ENCODE data around the gene NLE1.
"Not testable (repeated sequence)": the region's sequence is repeated elsewhere in the genome, so short reads cannot be mapped to it uniquely, and the experiment has no call there.

The NLE1 gene

GRCh38 chr17:35141681-35142466 is at the start of gene NLE1:
NLE1 (minus strand) TSS chr17:35142303; CDS start chr17:35142275, 28 bp downstream.
- peak; percentile 77 to 91 (median 85) for DNase-seq

DNA sequence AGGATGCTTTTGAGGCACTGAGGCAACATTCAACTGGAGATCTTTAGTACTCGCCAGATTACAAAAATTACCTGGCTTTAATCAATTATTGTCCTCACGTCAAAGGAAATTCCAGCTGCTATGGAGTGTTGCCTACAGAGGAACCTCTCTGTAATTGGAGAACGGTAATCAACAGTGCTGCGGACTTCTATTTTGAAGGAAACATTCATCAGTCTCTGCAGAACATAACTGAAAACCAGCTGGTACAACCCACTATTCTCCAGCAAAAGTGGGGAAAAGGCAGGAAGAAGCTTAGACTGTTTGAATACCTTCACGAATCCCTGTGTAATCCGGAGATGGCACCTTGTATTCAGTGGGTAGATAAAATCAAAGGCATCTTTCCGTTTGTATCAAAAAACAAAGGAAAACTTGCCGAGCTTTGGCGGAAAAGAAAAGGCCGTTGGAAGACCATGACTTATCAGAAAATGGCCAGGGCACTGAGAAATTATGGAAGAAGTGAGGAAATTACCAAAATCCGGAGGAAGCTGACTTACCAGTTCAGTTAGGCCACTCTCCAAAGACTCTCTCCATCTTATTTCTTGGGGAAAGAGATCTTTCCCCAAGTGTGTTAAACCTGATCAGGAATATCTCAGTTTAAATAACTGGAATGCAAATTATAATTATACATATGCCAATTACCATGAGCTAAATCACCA is 49.0 kb upstream of the NLE1 start:
- no peak for DNase-seq

DNA sequence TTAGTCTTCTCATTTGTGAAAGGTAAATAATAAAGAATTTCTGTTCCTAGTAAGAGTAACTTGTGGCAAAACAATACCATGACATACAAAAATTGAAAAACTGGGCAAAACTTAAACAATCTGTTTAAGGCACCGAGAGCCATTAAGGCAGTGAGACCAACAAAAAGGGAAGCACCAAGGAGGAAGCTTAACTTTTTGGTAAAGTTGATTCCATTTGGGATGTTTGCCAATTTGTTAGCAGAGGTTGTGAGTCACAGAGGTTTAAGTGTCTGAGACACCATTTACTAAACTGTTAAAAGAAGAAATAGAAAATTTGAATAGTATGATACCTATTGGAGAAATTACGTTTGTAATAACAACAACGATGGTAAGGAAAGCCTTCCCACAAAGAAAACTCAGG is 47.2 kb upstream of the NLE1 start:
- DNase-seq: peak; percentile 80 to 94 (median 93)

GRCh38 chr17:35188111-35188510 is 46.0 kb upstream of the NLE1 start:
- DNase-seq: peak; percentile 62 to 80 (median 67)

DNA sequence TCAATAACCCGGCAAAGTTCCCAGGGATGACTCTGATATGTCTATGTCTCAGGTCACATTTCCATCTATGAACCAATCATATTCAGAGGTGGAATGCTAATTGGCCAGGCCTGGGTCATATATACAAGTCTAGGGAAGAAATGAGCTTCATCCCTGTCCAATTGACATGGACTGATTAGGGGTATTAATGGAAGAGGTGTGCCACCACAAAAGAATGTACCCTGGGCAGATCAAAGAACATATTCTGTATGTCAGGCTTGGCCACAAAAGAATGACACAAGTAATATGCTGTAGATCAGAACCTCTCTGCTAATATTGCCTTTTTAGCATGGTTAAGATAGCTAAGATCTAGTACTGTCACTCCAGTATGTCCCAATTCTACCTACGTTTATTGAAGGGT is 45.4 kb upstream of the NLE1 start:
- DNase-seq: no peak

DNA sequence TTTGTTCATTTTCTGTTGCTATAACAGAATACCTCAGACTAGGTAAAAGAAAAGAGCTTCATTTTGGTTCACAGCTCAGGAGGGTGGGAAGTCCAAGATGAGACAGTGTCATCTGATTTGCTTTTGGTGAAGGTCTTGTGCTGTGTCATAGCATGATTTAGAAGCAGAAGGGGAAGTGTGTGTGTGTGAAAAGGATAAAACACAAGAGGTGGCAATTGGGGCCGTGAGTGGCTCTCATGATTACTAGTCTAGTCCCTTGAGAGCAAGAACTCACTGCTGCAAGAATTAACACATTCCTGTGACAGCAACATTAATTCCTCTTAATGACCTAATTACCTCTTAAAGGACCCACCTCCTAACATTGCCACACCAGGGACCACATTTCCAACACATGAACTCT is 43.7 kb upstream of the NLE1 start:
- peak; percentile 85 to 91 (median 90) for DNase-seq

DNA sequence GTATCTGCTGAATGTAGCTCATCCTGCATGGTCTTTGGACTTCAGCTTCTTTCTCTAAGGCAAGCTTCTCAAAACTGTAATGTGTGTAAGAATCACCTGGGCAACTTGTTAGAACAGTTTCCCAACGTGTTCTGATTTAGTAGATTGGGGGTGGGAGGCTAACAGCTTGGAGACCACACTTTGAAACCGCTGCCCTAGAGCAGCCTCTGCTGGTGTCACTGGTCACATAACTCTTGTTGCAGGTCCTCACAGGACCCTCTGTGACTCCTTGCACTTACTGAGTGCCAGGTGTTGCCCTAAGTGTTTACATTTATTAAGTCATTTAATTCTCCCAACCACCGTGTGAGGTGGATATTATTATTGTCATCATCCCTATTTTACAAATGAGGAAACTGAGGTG is 42.2 kb upstream of the NLE1 start:
- DNase-seq: no peak

DNA sequence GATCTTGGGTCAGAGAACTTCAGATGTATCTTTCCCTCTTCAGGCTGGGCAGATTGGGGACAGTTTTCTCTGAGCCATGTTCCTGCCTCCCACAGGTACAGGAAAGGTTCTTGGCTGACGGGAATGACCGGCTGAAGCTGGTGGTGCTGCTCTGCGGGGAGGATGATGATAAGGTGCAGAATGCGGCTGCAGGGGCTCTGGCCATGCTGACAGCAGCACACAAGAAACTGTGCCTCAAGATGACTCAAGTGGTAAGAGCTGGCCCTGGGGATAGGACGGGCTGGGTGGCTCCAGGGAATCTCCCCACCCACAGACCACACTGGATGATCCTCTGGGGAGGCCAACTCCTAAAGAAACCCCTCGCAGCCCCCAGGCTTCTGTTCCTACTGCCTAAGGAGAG is 41.2 kb upstream of the NLE1 start:
- DNase-seq: peak; percentile 69 to 86 (median 76)

GRCh38 chr17:35179379-35179778 is 37.3 kb upstream of the NLE1 start:
- not testable (repeated sequence) for DNase-seq

- no peak for DNase-seq
Observed at GRCh38 chr17:35176897-35177296, 34.8 kb upstream of the NLE1 start.

GRCh38 chr17:35175638-35176415 is 33.7 kb upstream of the NLE1 start:
- no peak for DNase-seq

GRCh38 chr17:35174835-35175334 is 32.8 kb upstream of the NLE1 start:
- no peak for DNase-seq

- not testable (repeated sequence) for DNase-seq
Observed at GRCh38 chr17:35172321-35172720, 30.2 kb upstream of the NLE1 start.

DNA sequence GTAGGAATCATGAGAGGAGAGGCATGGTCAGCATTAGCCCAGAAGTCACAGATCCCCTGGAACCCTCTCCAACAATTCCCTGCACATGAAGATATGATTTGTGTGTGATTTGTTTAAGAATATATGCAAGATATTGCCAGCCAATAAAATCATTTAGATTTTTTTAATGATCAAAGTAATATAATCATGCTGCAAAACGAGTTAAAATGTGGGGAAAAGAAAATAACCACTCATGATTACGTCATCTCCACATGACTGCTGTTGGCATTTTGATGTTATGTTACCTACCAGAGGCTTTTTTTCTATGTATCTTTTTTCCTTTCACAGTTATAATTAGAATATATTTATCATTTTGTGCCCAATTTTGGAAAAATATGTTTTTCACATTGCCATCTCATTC is 29.7 kb upstream of the NLE1 start:
- peak; percentile 55 to 58 (median 56) for DNase-seq

DNA sequence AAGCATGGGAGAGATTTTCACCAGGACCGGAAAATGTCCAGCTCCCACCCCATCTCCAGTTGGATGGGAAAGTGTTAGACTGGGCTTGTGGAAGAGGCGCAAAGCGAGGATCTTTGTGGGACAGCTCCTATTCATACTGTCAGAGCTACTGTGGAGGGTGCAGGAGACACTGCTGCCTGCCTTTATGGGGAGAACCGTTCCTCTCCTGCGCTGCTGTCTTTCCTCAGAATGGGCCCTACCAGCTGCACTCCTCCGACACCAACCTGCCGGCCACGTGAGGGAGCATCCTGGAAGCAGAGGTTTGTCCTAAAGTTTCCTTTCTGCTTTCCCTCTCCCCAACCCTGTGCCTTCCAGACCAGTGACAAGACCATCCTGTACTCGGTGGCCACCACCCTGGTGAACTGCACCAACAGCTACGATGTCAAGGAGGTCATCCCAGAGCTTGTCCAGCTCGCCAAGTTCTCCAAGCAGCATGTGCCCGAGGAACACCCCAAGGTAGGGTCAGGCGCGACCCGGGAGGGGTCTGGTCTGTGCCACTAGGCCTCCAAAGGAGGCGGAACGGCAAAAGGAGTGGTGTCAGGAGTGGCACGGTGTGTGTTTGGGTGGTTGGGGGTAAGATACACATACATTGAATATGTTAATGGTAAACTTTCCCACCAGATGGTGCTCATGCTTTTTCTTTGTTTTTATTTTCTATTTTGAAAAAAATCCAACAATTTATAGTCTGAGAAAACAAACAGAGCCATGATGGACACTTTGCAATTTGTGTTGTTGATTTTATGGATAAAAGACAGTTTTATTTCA is 29.1 kb upstream of the NLE1 start:
- DNase-seq: peak; percentile 38 to 51 (median 44)

GRCh38 chr17:35169835-35170363 is 27.8 kb upstream of the NLE1 start:
- DNase-seq: no peak

GRCh38 chr17:35167666-35168065 is 25.6 kb upstream of the NLE1 start:
- DNase-seq: peak; percentile 39 to 52 (median 41)

GRCh38 chr17:35167046-35167445 is 24.9 kb upstream of the NLE1 start:
- DNase-seq: no peak

- no peak for DNase-seq
Observed at GRCh38 chr17:35166526-35166925, 24.4 kb upstream of the NLE1 start.

GRCh38 chr17:35164716-35165115 is 22.6 kb upstream of the NLE1 start:
- DNase-seq: no peak

- DNase-seq: no peak
Observed at GRCh38 chr17:35163886-35164285, 21.8 kb upstream of the NLE1 start.

GRCh38 chr17:35162755-35163154 is 20.7 kb upstream of the NLE1 start:
- no peak for DNase-seq

All from suppressor macrophage treated with lipopolysaccharide for 1 hour (primary cell).